Tongue (tissue), 2 donors: ENCODE results near the gene AHNAK2. TPM values are rescaled to one million over a fixed set of nuclear protein-coding genes. Genes with fewer than 3 reads are reported as not detected.
A peak's percentile ranks its signal among the peaks of the same experiment; 100 is the strongest.

Experiments
- DNase-seq: peaks from one replicate; pipeline ENCODE4 v3.0.0-alpha.2; 2015
- total RNA-seq: library from RNA; depleted of rRNA; stranded (reverse); fragments of >200 nt; gene quantifications from one replicate; pipeline ENCODE4 v1.2.3, GENCODE V29; 2014

The AHNAK2 gene
- total RNA-seq, 1 donor from 2014 or later = 51.0 TPM

- peak; percentile 96 for DNase-seq
These were observed 7.7 kb upstream of the AHNAK2 start, which contains the start of gene CLBA1 for GRCh38 chr14:104985675-104986486. Gene CLBA1 (plus strand): TSS chr14:104985788. CDS start chr14:104986432, 644 bp downstream.

GRCh38 chr14:104984056-104984894 lies 6.1 kb upstream of the AHNAK2 start:
- no peak for DNase-seq

- DNase-seq = no peak
These were observed 5.1 kb upstream of the AHNAK2 start for GRCh38 chr14:104983231-104983721.

GRCh38 chr14:104982548-104983230 lies 4.5 kb upstream of the AHNAK2 start:
- DNase-seq = no peak

- DNase-seq = peak; percentile 90
These were observed 3.7 kb upstream of the AHNAK2 start for GRCh38 chr14:104981699-104982541.

GRCh38 chr14:104980611-104981531 lies 2.7 kb upstream of the AHNAK2 start:
- DNase-seq = no peak

- DNase-seq = no peak
These were observed 1.8 kb upstream of the AHNAK2 start for GRCh38 chr14:104979758-104980610.

- no peak for DNase-seq
These were observed 845 bp upstream of the AHNAK2 start for GRCh38 chr14:104978746-104979691.

GRCh38 chr14:104977008-104977680 lies 1.0 kb downstream of the AHNAK2 start:
- no peak for DNase-seq

GRCh38 chr14:104976198-104977007 lies 1.8 kb downstream of the AHNAK2 start:
- DNase-seq = peak; percentile 83

GRCh38 chr14:104975481-104976197 lies 2.5 kb downstream of the AHNAK2 start:
- DNase-seq = no peak

GRCh38 chr14:104974665-104975390 lies 3.3 kb downstream of the AHNAK2 start:
- no peak for DNase-seq

- DNase-seq = no peak
These were observed 4.0 kb downstream of the AHNAK2 start for GRCh38 chr14:104974146-104974541.

- peak; percentile 77 for DNase-seq
These were observed 4.6 kb downstream of the AHNAK2 start for GRCh38 chr14:104973385-104974145.

- peak; percentile 63 for DNase-seq
These were observed 5.1 kb downstream of the AHNAK2 start for GRCh38 chr14:104973135-104973384.
